ENCODE data around the gene VPS50. TPM values are rescaled to one million over a fixed set of nuclear protein-coding genes. Genes with fewer than 3 reads are reported as not detected.
"Not testable (repeated sequence)": the region's sequence is repeated elsewhere in the genome, so short reads cannot be mapped to it uniquely, and the experiment has no call there.

VPS50 gene
- total RNA-seq, 2 donors from 2014 or later, result 18.8 to 41.6 TPM

DNA sequence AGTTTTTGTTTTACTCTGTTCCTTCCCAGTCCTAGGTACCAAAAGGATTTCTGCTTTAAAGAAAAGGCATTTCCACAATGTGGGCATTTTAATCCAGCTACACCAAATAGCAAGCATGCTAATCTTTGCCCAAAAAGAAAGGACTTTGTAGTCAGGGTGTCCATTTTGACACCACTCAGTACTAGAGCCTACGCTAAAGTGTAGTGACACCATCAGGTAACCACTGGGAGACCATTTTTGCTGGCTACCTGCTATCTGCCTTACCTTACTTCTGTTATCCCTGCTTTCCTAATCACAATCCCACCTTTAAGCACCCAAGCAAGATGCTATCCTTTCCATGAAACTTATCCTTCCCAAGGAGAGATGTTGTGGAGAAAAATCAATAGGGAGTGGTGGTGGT is 129.7 kb downstream of the VPS50 start:
- ATAC-seq, result no peak
- no peaks in the 10 kb centered on the region for H3K9me3 Mint-ChIP-seq

GRCh38 chr7:93364806-93365205 is 132.6 kb downstream of the VPS50 start:
- no peak for DNase-seq (ENCODE audit: low spot score in 2 of 2)
- ATAC-seq, result no peak
- H3K9me3 Mint-ChIP-seq, result peaks cover 3 to 9% of the 10 kb centered on the region in 2 donors
- H3K27ac Mint-ChIP-seq, result no peak overlapping the region
- peaks cover 0 to 12% of the 10 kb centered on the region in 2 donors for H3K36me3 Mint-ChIP-seq

More for the DNA sequence above, 129.7 kb downstream of the VPS50 start:
- H3K36me3 Mint-ChIP-seq, result no peaks in the 10 kb centered on the region
- DNase-seq (ENCODE audit: low spot score in 2 of 2), result no peak
- no peak overlapping the region for H3K27ac Mint-ChIP-seq

- H3K36me3 Mint-ChIP-seq, result peaks cover 0 to 12% of the 10 kb centered on the region in 2 donors
- peaks cover 3 to 9% of the 10 kb centered on the region in 2 donors for H3K9me3 Mint-ChIP-seq
- H3K27ac Mint-ChIP-seq, result peak overlapping the region in 1 of 2 donors; percentile 26
- ATAC-seq (no peak), DNase-seq (ENCODE audit: low spot score in 2 of 2) (no peak)
Observed at GRCh38 chr7:93365341-93365740, 133.2 kb downstream of the VPS50 start.

GRCh38 chr7:93366816-93367215 is 134.7 kb downstream of the VPS50 start:
- ATAC-seq (no peak), DNase-seq (ENCODE audit: low spot score in 2 of 2) (no peak)

GRCh38 chr7:93367254-93367653 is 135.1 kb downstream of the VPS50 start:
- no peak for ATAC-seq
- H3K36me3 Mint-ChIP-seq, result peaks cover 0 to 12% of the 10 kb centered on the region in 2 donors
- no peak overlapping the region for H3K27ac Mint-ChIP-seq
- peaks cover 3 to 9% of the 10 kb centered on the region in 2 donors for H3K9me3 Mint-ChIP-seq
- DNase-seq (ENCODE audit: low spot score in 2 of 2), result no peak

More at GRCh38 chr7:93366816-93367215, 134.7 kb downstream of the VPS50 start:
- Mint-ChIP-seq H3K9me3 (peaks cover 3 to 9% of the 10 kb centered on the region in 2 donors), H3K36me3 (peaks cover 0 to 12% of the 10 kb centered on the region in 2 donors), H3K27ac (no peak overlapping the region)

DNA sequence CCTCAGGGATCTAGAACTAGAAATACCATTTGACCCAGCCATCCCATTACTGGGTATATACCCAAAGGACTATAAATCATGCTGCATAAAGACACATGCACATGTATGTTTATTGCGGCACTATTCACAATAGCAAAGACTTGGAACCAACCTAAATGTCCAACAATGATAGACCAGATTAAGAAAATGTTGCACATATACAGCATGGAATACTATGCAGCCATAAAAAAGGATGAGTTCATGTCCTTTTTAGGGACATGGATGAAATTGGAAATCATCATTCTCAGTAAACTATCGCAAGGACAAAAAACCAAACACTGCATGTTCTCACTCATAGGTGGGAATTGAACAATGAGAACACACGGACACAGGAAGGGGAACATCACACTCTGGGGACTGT is 138.8 kb downstream of the VPS50 start:
- not testable (repeated sequence) for ATAC-seq; H3K27ac Mint-ChIP-seq; H3K9me3 Mint-ChIP-seq; DNase-seq (ENCODE audit: low spot score in 2 of 2)
- peaks cover 0 to 12% of the 10 kb centered on the region in 2 donors for H3K36me3 Mint-ChIP-seq

- DNase-seq (ENCODE audit: low spot score in 2 of 2), result no peak
- no peak for ATAC-seq
- H3K36me3 Mint-ChIP-seq, result peaks cover 0 to 7% of the 10 kb centered on the region in 2 donors
- peaks cover 3 to 5% of the 10 kb centered on the region in 2 donors for H3K9me3 Mint-ChIP-seq
- no peak overlapping the region for H3K27ac Mint-ChIP-seq
Observed at GRCh38 chr7:93373537-93373936, 141.4 kb downstream of the VPS50 start.

GRCh38 chr7:93374345-93374940 is 142.3 kb downstream of the VPS50 start:
- DNase-seq (ENCODE audit: low spot score in 2 of 2) (no peak), ATAC-seq (peak in 1 of 2 donors; percentile 41)
- H3K36me3 Mint-ChIP-seq, result peaks cover 0 to under 1% of the 10 kb centered on the region in 2 donors
- H3K27ac Mint-ChIP-seq, result no peak overlapping the region
- no peaks in the 10 kb centered on the region for H3K9me3 Mint-ChIP-seq

- Mint-ChIP-seq H3K9me3 (no peaks in the 10 kb centered on the region), H3K36me3 (no peaks in the 10 kb centered on the region), H3K27ac (no peak overlapping the region)
- ATAC-seq, result no peak
- DNase-seq (ENCODE audit: low spot score in 2 of 2), result no peak
Observed at GRCh38 chr7:93375603-93376002, 143.4 kb downstream of the VPS50 start.

- no peaks in the 10 kb centered on the region for H3K36me3 Mint-ChIP-seq
Observed at GRCh38 chr7:93378131-93378760, 146.1 kb downstream of the VPS50 start.

GRCh38 chr7:93382362-93382761 is 150.2 kb downstream of the VPS50 start:
- Mint-ChIP-seq H3K27ac (no peak overlapping the region), H3K36me3 (no peaks in the 10 kb centered on the region), H3K9me3 (no peaks in the 10 kb centered on the region)
- DNase-seq (ENCODE audit: low spot score in 2 of 2) (no peak), ATAC-seq (no peak)

More at GRCh38 chr7:93378131-93378760, 146.1 kb downstream of the VPS50 start:
- no peak for ATAC-seq
- Mint-ChIP-seq H3K27ac (no peak overlapping the region), H3K9me3 (no peaks in the 10 kb centered on the region)
- DNase-seq (ENCODE audit: low spot score in 2 of 2), result no peak

- DNase-seq (ENCODE audit: low spot score in 2 of 2) (no peak), ATAC-seq (no peak)
- no peaks in the 10 kb centered on the region for H3K9me3 Mint-ChIP-seq
- no peak overlapping the region for H3K27ac Mint-ChIP-seq
- H3K36me3 Mint-ChIP-seq, result no peaks in the 10 kb centered on the region
Observed at GRCh38 chr7:93390660-93391059, 158.5 kb downstream of the VPS50 start.

GRCh38 chr7:93392984-93393383 is 160.8 kb downstream of the VPS50 start:
- no peak overlapping the region for H3K27ac Mint-ChIP-seq
- no peaks in the 10 kb centered on the region for H3K36me3 Mint-ChIP-seq
- ATAC-seq, result no peak
- DNase-seq (ENCODE audit: low spot score in 2 of 2), result no peak
- no peaks in the 10 kb centered on the region for H3K9me3 Mint-ChIP-seq

GRCh38 chr7:93399642-93400041 is 167.5 kb downstream of the VPS50 start:
- Mint-ChIP-seq H3K27ac (no peak overlapping the region), H3K9me3 (no peaks in the 10 kb centered on the region), H3K36me3 (no peaks in the 10 kb centered on the region)
- ATAC-seq (no peak), DNase-seq (ENCODE audit: low spot score in 2 of 2) (no peak)

GRCh38 chr7:93402944-93403343 is 170.8 kb downstream of the VPS50 start:
- DNase-seq (ENCODE audit: low spot score in 2 of 2) (no peak), ATAC-seq (no peak)
- Mint-ChIP-seq H3K9me3 (peaks cover 8 to 12% of the 10 kb centered on the region in 2 donors), H3K36me3 (peaks cover 0 to 6% of the 10 kb centered on the region in 2 donors), H3K27ac (no peak overlapping the region)

DNA sequence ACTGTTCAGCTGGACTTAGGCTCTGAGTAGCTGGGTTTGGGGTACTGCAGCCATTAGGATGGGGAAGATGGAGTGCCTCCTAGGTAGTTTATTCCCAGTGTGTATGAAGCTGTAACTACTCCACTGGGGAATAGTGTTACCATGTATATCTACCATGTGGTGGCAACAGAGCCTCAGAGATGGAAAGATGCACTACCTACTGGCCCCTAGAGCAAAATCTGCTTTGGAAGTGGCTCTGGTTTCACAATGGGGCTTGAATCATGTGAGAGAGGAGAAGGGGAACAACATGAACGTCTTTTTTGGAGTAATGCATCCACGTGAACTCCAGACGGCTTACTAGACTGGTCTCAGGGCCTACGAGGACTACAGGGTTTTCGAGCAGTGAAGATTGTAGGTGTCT is 175.1 kb downstream of the VPS50 start:
- peaks cover 0 to 6% of the 10 kb centered on the region in 2 donors for H3K36me3 Mint-ChIP-seq
- DNase-seq (ENCODE audit: low spot score in 2 of 2) (no peak), ATAC-seq (no peak)
- no peak overlapping the region for H3K27ac Mint-ChIP-seq
- peaks cover 8 to 12% of the 10 kb centered on the region in 2 donors for H3K9me3 Mint-ChIP-seq

DNA sequence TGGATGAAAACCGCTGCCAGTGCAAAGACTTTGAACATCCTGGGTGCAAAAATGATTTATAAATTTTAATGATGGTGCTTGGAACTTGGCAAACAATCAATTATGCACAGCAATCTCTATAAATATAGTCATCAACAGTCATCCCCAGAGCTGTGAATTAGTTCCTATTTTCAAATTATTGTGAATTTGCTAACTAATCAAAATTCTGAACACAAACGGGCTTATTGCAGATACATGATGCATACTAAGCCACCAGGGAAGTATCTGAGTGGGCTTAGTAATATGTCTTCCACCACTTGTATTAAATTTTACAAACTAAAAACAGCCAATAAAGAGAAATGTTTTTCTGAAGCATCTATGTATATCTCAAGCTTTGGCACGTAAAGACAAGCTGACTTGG is 177.2 kb downstream of the VPS50 start:
- Mint-ChIP-seq H3K27ac (no peak overlapping the region), H3K36me3 (peaks cover 0 to 6% of the 10 kb centered on the region in 2 donors), H3K9me3 (peaks cover 8 to 12% of the 10 kb centered on the region in 2 donors)
- ATAC-seq, result no peak
- DNase-seq (ENCODE audit: low spot score in 2 of 2), result no peak

Data from activated naive CD4-positive, alpha-beta T cell treated with anti-CD3 and anti-CD28 coated beads, Interleukin-2, amount 50 U/mL, for 72 hours (primary cell).